Measurements from ENCODE around the gene RAF1.

DNA sequence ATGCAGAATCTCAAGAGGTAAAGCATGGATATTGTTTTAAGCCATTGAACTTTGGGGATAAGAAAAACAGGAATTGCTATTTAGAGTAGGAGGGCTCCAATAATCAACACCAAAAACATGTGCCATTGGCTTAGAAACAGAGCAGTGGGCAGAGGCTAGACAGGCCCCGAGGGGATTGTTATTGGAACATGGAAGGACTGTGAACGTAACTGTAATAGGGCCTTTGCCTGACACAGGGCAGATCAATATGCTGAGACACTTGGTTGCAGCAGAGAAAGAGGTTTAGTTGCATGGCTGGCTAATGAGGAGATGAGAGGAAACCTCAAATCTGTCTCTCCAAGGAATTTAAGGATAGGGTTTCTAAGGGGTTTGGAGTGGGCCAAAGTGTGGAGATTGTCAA, 36.9 kb upstream of the RAF1 start:
- TF ChIP-seq, protein P1, sequence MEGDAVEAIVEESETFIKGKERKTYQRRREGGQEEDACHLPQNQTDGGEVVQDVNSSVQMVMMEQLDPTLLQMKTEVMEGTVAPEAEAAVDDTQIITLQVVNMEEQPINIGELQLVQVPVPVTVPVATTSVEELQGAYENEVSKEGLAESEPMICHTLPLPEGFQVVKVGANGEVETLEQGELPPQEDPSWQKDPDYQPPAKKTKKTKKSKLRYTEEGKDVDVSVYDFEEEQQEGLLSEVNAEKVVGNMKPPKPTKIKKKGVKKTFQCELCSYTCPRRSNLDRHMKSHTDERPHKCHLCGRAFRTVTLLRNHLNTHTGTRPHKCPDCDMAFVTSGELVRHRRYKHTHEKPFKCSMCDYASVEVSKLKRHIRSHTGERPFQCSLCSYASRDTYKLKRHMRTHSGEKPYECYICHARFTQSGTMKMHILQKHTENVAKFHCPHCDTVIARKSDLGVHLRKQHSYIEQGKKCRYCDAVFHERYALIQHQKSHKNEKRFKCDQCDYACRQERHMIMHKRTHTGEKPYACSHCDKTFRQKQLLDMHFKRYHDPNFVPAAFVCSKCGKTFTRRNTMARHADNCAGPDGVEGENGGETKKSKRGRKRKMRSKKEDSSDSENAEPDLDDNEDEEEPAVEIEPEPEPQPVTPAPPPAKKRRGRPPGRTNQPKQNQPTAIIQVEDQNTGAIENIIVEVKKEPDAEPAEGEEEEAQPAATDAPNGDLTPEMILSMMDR (conservative IDR thresholded peaks at IDR 0.05 in 1 of 2, IDR thresholded peaks at IDR 0.05 in 1 of 2; ENCODE audit: extremely low read depth in 1 of 2, insufficient read depth in 1 of 2, low read depth in 1 of 2, low read length in 2 of 2): no peak
- TF ChIP-seq EZH2 (IDR thresholded peaks at IDR 0.05; ENCODE audit: borderline replicate concordance, low read length): no peak
